Measurements from ENCODE around the gene SLFN12L.
"Not testable (repeated sequence)": the region's sequence is repeated elsewhere in the genome, so short reads cannot be mapped to it uniquely, and the experiment has no call there.

Gene SLFN12L

GRCh38 chr17:35541434-35541833, 4.0 kb upstream of the SLFN12L start:
- no peak for DNase-seq

DNA sequence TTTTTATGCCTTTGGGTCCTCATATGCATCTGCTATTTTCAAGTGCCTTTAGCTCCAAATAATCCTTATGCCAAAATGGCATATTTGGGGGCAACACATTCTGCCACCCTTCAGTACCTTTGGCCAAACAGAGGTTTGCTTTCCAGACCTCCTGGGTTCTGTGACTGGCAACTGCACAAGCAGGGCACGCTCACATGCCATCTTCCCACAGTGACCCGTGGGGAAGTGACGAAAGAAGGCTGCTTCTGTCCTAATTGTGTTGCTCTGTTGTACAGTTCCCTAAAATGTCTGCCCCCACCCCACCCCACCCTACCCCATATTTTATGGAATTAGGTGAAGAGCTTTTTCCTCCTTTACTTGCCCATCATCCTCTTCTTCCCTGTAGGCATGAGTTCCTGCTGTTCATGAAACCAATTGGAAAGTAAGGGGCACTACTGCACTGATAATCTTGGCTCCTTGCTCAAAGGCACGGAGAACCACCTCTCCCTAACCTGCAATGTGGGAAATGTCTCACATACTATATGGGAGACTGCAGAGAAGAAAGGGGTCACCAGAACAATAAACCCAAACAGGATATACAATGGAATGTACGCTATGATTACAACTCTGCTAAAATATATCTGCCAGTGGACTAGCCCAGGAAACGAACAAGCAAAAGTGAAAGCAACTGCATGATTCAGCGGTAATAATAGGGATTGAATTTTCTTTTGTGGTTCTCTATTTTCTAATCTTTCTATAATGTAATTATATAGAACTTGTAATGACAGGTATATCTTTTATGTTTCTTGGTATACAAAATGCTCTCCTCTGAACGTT, 3.3 kb upstream of the SLFN12L start:
- no peak for DNase-seq

- no peak for DNase-seq
Observed at GRCh38 chr17:35539659-35540026, 2.2 kb upstream of the SLFN12L start.

DNA sequence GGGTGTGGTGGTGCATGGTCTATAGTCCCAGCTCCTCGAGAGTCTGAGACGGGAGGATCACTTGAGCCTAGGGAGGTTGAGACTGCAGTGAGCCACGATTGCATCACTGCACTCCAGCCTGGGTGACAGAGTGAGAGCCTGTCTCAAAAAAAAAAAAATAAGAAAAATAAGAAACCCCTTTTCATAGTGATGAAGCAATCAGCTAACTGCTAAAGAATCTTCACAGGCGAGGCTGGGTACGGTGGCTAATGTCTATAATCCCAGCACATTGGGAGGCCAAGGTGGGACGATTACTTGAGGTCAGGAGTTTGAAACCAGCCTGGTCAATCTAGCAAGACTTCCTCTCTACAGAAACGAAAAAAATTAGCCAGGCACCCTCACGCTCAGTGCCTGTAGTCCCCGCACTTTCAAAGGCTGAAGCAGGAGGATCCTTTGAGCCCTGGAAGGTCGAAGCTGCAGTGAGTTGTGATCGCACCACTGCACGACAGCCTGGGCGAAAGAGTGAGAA, 760 bp downstream of the SLFN12L start:
- no peak for DNase-seq

- DNase-seq = not testable (repeated sequence)
Observed at GRCh38 chr17:35535406-35535805, 2.1 kb downstream of the SLFN12L start.

DNA sequence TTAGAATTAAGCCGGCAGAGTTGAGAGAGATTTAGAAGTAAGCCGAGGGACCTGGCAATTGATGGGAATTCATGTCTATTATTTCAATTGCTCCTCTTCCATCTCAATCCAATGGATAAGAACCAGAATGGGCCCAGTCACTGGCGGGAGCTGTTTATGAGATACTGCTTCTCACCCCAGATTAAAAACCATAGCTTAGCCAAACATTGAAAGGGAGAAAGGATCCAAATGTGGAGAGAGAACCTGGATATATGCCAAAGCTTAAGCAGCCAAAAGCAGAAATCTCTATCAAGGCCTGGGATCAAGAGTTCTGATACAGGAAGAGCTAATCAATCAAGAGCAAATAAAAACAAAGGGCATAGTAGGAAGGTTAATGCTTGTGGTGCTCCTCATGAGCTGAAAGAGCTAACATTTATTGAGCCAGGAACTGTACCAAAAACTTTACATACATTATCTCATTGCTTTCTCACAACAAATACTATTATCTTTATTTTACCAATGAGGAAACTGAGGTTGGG, 2.8 kb downstream of the SLFN12L start:
- no peak for DNase-seq

GRCh38 chr17:35531160-35531559, 6.3 kb downstream of the SLFN12L start:
- DNase-seq = no peak

DNA sequence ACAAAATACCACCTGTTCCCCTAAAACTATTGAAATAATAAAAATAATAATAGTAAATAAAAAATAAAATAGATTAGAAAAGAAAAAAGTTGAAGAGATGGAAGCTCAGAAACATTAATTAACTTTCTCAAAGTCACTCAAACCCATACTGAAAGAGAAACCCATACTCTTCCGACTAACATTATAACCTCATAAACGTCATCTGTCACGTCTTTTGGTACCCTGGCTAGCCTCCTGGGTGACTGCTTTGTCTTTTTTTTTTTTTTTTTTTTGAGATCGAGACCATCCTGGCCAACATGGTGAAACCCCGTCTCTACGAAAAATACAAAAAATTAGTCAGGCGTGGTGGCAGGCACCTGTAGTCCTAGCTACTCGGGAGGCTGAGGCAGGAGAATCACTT, 7.6 kb downstream of the SLFN12L start:
- no peak for DNase-seq

- not testable (repeated sequence) for DNase-seq
Observed at GRCh38 chr17:35529326-35529725, 8.2 kb downstream of the SLFN12L start.

DNA sequence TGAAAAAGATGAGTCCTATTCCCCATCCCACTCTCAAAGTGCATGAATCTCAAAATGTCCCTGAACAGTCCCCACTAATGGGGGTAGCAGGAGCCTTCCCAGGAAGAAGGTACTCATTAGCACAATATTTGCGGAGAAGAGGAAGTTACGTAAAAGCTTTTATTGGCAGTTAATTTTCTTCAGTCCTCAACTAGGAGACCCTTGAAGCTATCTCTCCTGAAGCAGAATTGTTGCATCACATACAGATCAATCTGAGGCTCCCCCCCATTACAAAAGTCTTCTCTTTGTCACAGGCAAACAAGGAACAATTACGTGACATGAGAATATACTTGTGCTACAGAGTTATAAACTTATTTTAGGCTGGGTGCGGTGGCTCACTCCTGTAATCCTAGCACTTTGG, 14.2 kb downstream of the SLFN12L start:
- DNase-seq = no peak

DNA sequence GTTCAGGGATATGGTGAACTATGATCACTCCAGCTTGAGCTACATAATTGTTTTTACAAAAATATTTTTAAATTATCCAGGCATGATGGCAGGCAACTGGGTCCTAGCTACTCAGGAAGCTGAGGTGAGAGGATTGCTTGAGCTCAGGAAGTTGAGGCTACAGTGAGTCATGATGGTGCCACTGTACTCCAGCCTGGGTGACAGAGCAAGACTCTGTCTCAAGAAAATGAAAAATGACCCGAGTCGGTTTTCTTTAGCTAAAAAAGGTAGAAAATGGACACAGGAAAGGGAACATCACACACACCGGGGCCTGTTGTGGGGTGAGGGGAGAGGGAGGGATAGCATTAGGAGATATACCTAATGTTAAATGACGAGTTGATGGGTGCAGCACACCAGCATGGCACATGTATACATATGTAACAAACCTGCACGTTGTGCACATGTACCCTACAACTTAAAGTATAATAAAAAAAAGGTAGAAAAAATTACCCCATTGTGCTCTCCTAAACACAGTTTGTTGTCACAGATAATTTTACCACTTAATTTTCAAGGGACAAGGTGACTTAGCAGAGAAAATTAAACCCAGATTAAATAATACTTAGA, 15.7 kb downstream of the SLFN12L start:
- DNase-seq = not testable (repeated sequence)

DNA sequence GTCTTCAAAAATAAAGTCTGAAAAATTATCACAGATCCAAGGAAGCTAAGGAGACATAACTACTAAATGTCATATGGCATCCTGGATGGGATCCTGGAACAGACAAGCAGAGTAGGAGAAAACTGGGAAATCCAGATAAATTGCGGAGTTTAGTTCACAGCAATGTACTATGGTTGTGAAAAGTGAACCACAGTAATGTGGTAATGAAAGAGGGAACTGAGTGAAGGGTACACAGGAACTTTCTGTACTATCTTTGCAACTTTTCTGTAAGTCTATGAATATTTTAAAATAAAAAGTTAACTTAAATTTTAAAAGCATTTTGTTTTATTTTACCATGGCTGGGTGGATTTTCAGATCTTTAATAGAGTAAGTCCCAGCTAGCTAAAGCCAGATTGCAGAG, 16.3 kb downstream of the SLFN12L start:
- DNase-seq = no peak

DNA sequence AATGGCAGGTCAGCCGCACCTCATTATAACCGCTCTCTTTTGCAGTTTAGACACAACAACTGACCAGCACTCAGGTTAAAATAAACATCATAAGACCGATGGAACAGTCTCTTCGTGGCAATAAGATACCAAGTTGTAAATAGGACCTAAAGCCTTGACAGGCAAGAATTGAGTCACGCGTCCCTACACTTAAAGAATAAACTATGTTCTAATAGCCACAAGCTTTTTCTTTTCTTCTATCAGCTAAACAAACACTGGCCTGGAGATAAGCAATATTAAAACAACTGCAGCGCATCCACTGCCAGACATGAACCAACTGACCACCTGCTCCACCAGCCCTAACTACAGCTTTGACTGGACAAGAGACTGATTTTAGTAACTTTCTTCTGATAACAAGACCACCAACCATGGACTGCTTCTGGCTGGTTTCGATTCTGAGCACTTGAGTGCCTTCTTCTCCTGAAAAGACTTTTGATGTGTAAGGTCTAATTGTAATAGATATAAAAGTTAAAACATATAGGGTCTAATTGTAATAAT, 17.5 kb downstream of the SLFN12L start:
- no peak for DNase-seq

GRCh38 chr17:35519439-35519838, 18.0 kb downstream of the SLFN12L start:
- DNase-seq = no peak

GRCh38 chr17:35518431-35518830, 19.0 kb downstream of the SLFN12L start:
- not testable (repeated sequence) for DNase-seq

- DNase-seq = no peak
Observed at GRCh38 chr17:35515027-35515426, 22.5 kb downstream of the SLFN12L start.

- DNase-seq = no peak
Observed at GRCh38 chr17:35514564-35514963, 22.9 kb downstream of the SLFN12L start.

GRCh38 chr17:35510052-35510451, 27.4 kb downstream of the SLFN12L start:
- no peak for DNase-seq

GRCh38 chr17:35507714-35508113, 29.8 kb downstream of the SLFN12L start:
- DNase-seq = not testable (repeated sequence)

- no peak for DNase-seq
Observed at GRCh38 chr17:35499548-35499947, 37.9 kb downstream of the SLFN12L start.

GRCh38 chr17:35498448-35499178, 38.9 kb downstream of the SLFN12L start:
- DNase-seq = no peak

GRCh38 chr17:35496451-35497290, 40.8 kb downstream of the SLFN12L start:
- DNase-seq = no peak
